A673 (cell line): Measurements from ENCODE around the gene UXT. TPM values are rescaled to one million over a fixed set of nuclear protein-coding genes. Genes with fewer than 3 reads are reported as not detected.
"Not testable (repeated sequence)": the region's sequence is repeated elsewhere in the genome, so short reads cannot be mapped to it uniquely, and the experiment has no call there.

Source experiments
- BruUV-seq: library from RNA; stranded (reverse); fragments of 400-500 nt; replicated peaks from 2 replicates; lab custom pipeline; 2021; lab: Mats Ljungman, UMichigan
- CTCF ChIA-PET: fragments of 300-600 bp; sonication (Branson Sonifier 250); formaldehyde crosslinking; loops from one replicate; lab custom pipeline; 2022; ENCODE audit warnings: antibody characterized with exemption; lab: Charles Lee
- POLR2A ChIA-PET: fragments of 300-600 bp; sonication (Branson Sonifier 250); formaldehyde crosslinking; loops from one replicate; lab custom pipeline; 2022; ENCODE audit warnings: antibody characterized with exemption; ENCODE audit not compliant: low non-redundant PET; lab: Charles Lee
- DNase-seq: peaks from one replicate; pipeline ENCODE4 v3.0.0-alpha.2; 2015; ENCODE audit warnings: low spot score
- H3K27ac ChIP-seq: fragments of 200-600 bp; sonication (generic); 2 replicates; pipeline ENCODE4 v1.5.1; 2016; ENCODE audit warnings: mixed run types, low read depth, mild to moderate bottlenecking, mixed read lengths, antibody characterized with exemption, low read length; ENCODE audit not compliant: poor library complexity, severe bottlenecking
- H3K27me3 ChIP-seq: fragments of 200-600 bp; sonication (generic); replicated peaks from 2 replicates; pipeline ENCODE4 v1.6.1; 2017; ENCODE audit warnings: mixed run types, low read depth, mild to moderate bottlenecking, mixed read lengths, antibody characterized with exemption, low read length; ENCODE audit not compliant: insufficient read depth, poor library complexity
- H3K36me3 ChIP-seq: fragments of 200-600 bp; sonication (generic); 2 replicates; pipeline ENCODE4 v1.6.1; 2016; ENCODE audit warnings: mixed run types, mild to moderate bottlenecking, mixed read lengths, antibody characterized with exemption, low read length; ENCODE audit not compliant: insufficient read depth, poor library complexity, severe bottlenecking
- H3K4me1 ChIP-seq: fragments of 200-600 bp; sonication (generic); 2 replicates; pipeline ENCODE4 v1.6.1; 2017; ENCODE audit warnings: mixed run types, mild to moderate bottlenecking, mixed read lengths, antibody characterized with exemption, low read length; ENCODE audit not compliant: insufficient read depth, poor library complexity, severe bottlenecking
- H3K4me3 ChIP-seq: fragments of 200-600 bp; sonication (generic); 2 replicates; pipeline ENCODE4 v1.5.1; 2016; ENCODE audit warnings: low read depth, mixed run types, mild to moderate bottlenecking, mixed read lengths, low read length; ENCODE audit not compliant: poor library complexity, severe bottlenecking
- H3K9me3 ChIP-seq: fragments of 200-600 bp; sonication (generic); 2 replicates; pipeline ENCODE4 v1.6.1; 2016; ENCODE audit warnings: mixed run types, low read depth, mild to moderate bottlenecking, mixed read lengths, antibody characterized with exemption, low read length; ENCODE audit not compliant: poor library complexity, severe bottlenecking
- CTCF ChIP-seq: fragments of 300-800, 200-600 bp; sonication (generic); conservative IDR thresholded peaks from 2 replicates; pipeline ENCODE4 v1.5.1; 2017; ENCODE audit warnings: low read depth, mild to moderate bottlenecking, antibody characterized with exemption, low read length, moderate library complexity, mixed read lengths
- EZH2 ChIP-seq: fragments of 200-600 bp; sonication (generic); IDR thresholded peaks from 2 replicates; pipeline ENCODE4 v1.6.1; 2017; ENCODE audit warnings: borderline replicate concordance, low read depth, mild to moderate bottlenecking, mixed read lengths, antibody characterized with exemption, low read length; ENCODE audit not compliant: poor library complexity, severe bottlenecking
- intact Hi-C: fragments of 100-400 bp; cut with micrococcal nuclease; formaldehyde crosslinking; loops from one replicate; pipeline ENCODE4 v1.10.0; 2022; ENCODE audit not compliant: unreplicated experiment
- total RNA-seq: library from RNA; stranded (reverse); gene quantifications from 2 replicates; pipeline ENCODE4 v1.2.3, GENCODE V29; 2021

Gene UXT
- total RNA-seq, 1 experiment from 2014 or later, result 110 TPM

GRCh38 chrX:47687263-47687662, 28.3 kb upstream of the UXT start:
- H3K27ac ChIP-seq, result no peak overlapping the region
- POLR2A ChIA-PET, result no interaction called here
- no peaks in the 10 kb centered on the region for H3K4me1 ChIP-seq
- H3K36me3 ChIP-seq, result no peaks in the 10 kb centered on the region
- CTCF ChIA-PET, result no interaction called here
- no peaks in the 10 kb centered on the region for H3K27me3 ChIP-seq
- TF ChIP-seq CTCF, result no peak
- no peak for TF ChIP-seq EZH2
- no peak overlapping the region for H3K4me3 ChIP-seq
- BruUV-seq, result no TSS peak
- intact Hi-C loops, result no loop called here
- no peak for DNase-seq
- no peaks in the 10 kb centered on the region for H3K9me3 ChIP-seq

- no peaks in the 10 kb centered on the region for H3K9me3 ChIP-seq
- no peak for DNase-seq
- intact Hi-C loops, result no loop called here
- no peak for TF ChIP-seq EZH2
- no peak for TF ChIP-seq CTCF
- no peaks in the 10 kb centered on the region for H3K27me3 ChIP-seq
- no peaks in the 10 kb centered on the region for H3K4me1 ChIP-seq
- H3K4me3 ChIP-seq, result no peak overlapping the region
- ChIA-PET POLR2A (no interaction called here), CTCF (no interaction called here)
- H3K36me3 ChIP-seq, result no peaks in the 10 kb centered on the region
- no peak overlapping the region for H3K27ac ChIP-seq
- BruUV-seq, result no TSS peak
Measured at GRCh38 chrX:47683829-47684205, 24.8 kb upstream of the UXT start.

- H3K4me3 ChIP-seq, result no peak overlapping the region
- H3K36me3 ChIP-seq, result no peaks in the 10 kb centered on the region
- intact Hi-C loops, result no loop called here
- ChIA-PET POLR2A (no interaction called here), CTCF (no interaction called here)
- no peak for DNase-seq
- no peaks in the 10 kb centered on the region for H3K27me3 ChIP-seq
- no TSS peak for BruUV-seq
- no peak for TF ChIP-seq CTCF
- TF ChIP-seq EZH2, result no peak
- H3K4me1 ChIP-seq, result no peaks in the 10 kb centered on the region
- H3K9me3 ChIP-seq, result no peaks in the 10 kb centered on the region
- no peak overlapping the region for H3K27ac ChIP-seq
Measured at GRCh38 chrX:47683184-47683828, 24.3 kb upstream of the UXT start.

GRCh38 chrX:47675959-47676859, 17.2 kb upstream of the UXT start:
- CTCF ChIA-PET, H3K9me3 ChIP-seq, H3K4me3 ChIP-seq, intact Hi-C loops, H3K36me3 ChIP-seq, BruUV-seq, H3K27ac ChIP-seq, POLR2A ChIA-PET, DNase-seq, H3K27me3 ChIP-seq, H3K4me1 ChIP-seq: not testable (repeated sequence)
